K562 (cell line): ENCODE data around the gene PLXNB3. TPM values are rescaled to one million over a fixed set of nuclear protein-coding genes. Genes with fewer than 3 reads are reported as not detected.

Experiments used
- ATAC-seq: fragments of 200-7000 bp; cut with Tn5 transposase; 3 replicates; pipeline ENCODE4 v1.9.1; 2020; ENCODE audit warnings: moderate library complexity
- BruUV-seq: library from RNA; stranded (reverse); fragments of 400-500 nt; replicated peaks from 2 replicates; lab custom pipeline; 2021; lab: Mats Ljungman, UMichigan
- CTCF ChIA-PET: fragments of 300-600 bp; formaldehyde crosslinking; extraction: SDS; loops from one replicate; lab custom pipeline; 2021; ENCODE audit warnings: low intra/inter-chr PET ratio; lab: Yijun Ruan, JAX
- POLR2A ChIA-PET: fragments of 300-600, 350-650 bp; sonication (Branson Sonifier 250); formaldehyde crosslinking; extraction: SDS; loops from one replicate; lab custom pipeline; 2021; ENCODE audit warnings: antibody characterized with exemption, inconsistent platforms; lab: Yijun Ruan, JAX
- DNase-seq, 4 experiments: peaks; one replicate each; pipeline versions ENCODE4 v3.0.0 to v3.0.0-alpha.2; 2011 to 2018; ENCODE audit warnings: low spot score in 3 of 4, mixed read lengths in 3 of 4; ENCODE audit errors: extremely low read depth in 1 of 4
- FAIRE-seq: peaks from 2 replicates; lab custom pipeline; 2011; peaks lifted over from hg19 to GRCh38; lab: Jason Lieb, UNC
- H2AFZ ChIP-seq: 2 replicates; pipeline ENCODE4 v1.6.0; 2011; ENCODE audit warnings: low read depth, low read length, control low read depth, inconsistent platforms
- H3K27ac ChIP-seq: fragments of 200-600 bp; 3 replicates; pipeline ENCODE4 v1.8.0; 2011; ENCODE audit warnings: low read depth, mild to moderate bottlenecking, control low read depth, inconsistent platforms, low read length, moderate library complexity, mixed read lengths; ENCODE audit errors: extremely low read depth
- H3K27me3 ChIP-seq, 2 experiments: fragments of 300-600 bp in 1 of 2; 2 replicates in 1 of 2; 3 replicates in 1 of 2; pipeline versions ENCODE4 v1.6.0 to v1.8.0; 2011; ENCODE audit warnings: inconsistent platforms in 2 of 2, low read length in 2 of 2, mild to moderate bottlenecking in 1 of 2, mixed read lengths in 1 of 2, moderate library complexity in 1 of 2; ENCODE audit not compliant: control insufficient read depth in 2 of 2, insufficient read depth in 2 of 2
- H3K36me3 ChIP-seq: fragments of 300-600 bp; 3 replicates; pipeline ENCODE4 v1.8.0; 2011; ENCODE audit warnings: mild to moderate bottlenecking, low read length, inconsistent platforms; ENCODE audit not compliant: control insufficient read depth, insufficient read depth
- H3K4me1 ChIP-seq, 2 experiments: fragments of 200-600 bp in 1 of 2; replicated peaks in 1 of 2; 2 replicates in 1 of 2; 3 replicates in 1 of 2; pipeline versions ENCODE4 v1.5.1 to v1.8.0; 2011; ENCODE audit warnings: inconsistent platforms in 2 of 2, low read length in 2 of 2, mild to moderate bottlenecking in 1 of 2, mixed read lengths in 1 of 2, moderate library complexity in 1 of 2; ENCODE audit not compliant: control insufficient read depth in 2 of 2, insufficient read depth in 2 of 2
- H3K4me2 ChIP-seq: 2 replicates; pipeline ENCODE4 v1.6.1; 2011; ENCODE audit warnings: low read length, control low read depth, inconsistent platforms, mixed read lengths; ENCODE audit not compliant: insufficient read depth
- H3K4me3 ChIP-seq: fragments of 200-600 bp; sonication (generic), shearing (Covaris generic); 2 replicates; pipeline ENCODE4 v1.5.1; 2016; ENCODE audit warnings: control low read depth, inconsistent platforms
- H3K79me2 ChIP-seq: fragments of 200-600 bp; 3 replicates; pipeline ENCODE4 v1.8.0; 2011; ENCODE audit warnings: low read length, inconsistent platforms; ENCODE audit not compliant: control insufficient read depth, insufficient read depth
- H3K9ac ChIP-seq, 2 experiments: 2 replicates each; pipeline versions ENCODE4 v1.6.0 to v1.6.1; 2011; ENCODE audit warnings: low read depth in 2 of 2, low read length in 2 of 2, control low read depth in 1 of 2, inconsistent platforms in 1 of 2, mild to moderate bottlenecking in 1 of 2, mixed read lengths in 1 of 2; ENCODE audit not compliant: insufficient read depth in 1 of 2
- H3K9me1 ChIP-seq: one replicate; pipeline ENCODE4 v1.6.0; 2011; ENCODE audit warnings: inconsistent platforms, mild to moderate bottlenecking, low read length, moderate library complexity; ENCODE audit not compliant: control insufficient read depth, insufficient read depth
- H3K9me3 ChIP-seq: replicated peaks from 2 replicates; pipeline ENCODE4 v1.5.1; 2011; ENCODE audit warnings: low read depth, low read length, inconsistent platforms; ENCODE audit not compliant: control insufficient read depth, insufficient read depth
- H4K20me1 ChIP-seq: replicated peaks from 2 replicates; pipeline ENCODE4 v1.6.1; 2011; ENCODE audit warnings: low read length, inconsistent platforms, mixed read lengths; ENCODE audit not compliant: control insufficient read depth, insufficient read depth
- CREB3L1 ChIP-seq: fragments of 450-650 bp; IDR thresholded peaks from 2 replicates; pipeline ENCODE4 v1.6.1; 2014; ENCODE audit warnings: low read depth, mild to moderate bottlenecking, moderate library complexity, borderline replicate concordance
- CXXC5 ChIP-seq: fragments of 250-450 bp; sonication (Bioruptor Pico); IDR thresholded peaks from 2 replicates; pipeline ENCODE4 v1.8.0; 2022; ENCODE audit warnings: inconsistent platforms, mild to moderate bottlenecking, moderate library complexity
- ESRRA ChIP-seq: fragments of 450-650 bp; IDR thresholded peaks from 2 replicates; pipeline ENCODE4 v1.6.1; 2014; ENCODE audit warnings: low read depth, mild to moderate bottlenecking, moderate library complexity, borderline replicate concordance
- MYC ChIP-seq, 2 experiments: fragments of 250-450 bp in 1 of 2; sonication (Bioruptor Pico) in 1 of 2; IDR thresholded peaks; 2 replicates each; pipeline versions ENCODE4 v1.5.1 to v1.6.1; 2012 to 2021; ENCODE audit warnings: low read depth in 2 of 2, borderline replicate concordance in 1 of 2, improper control_type of control experiment in 1 of 2, low read length in 1 of 2, mild to moderate bottlenecking in 1 of 2, moderate library complexity in 1 of 2
- NR2C1 ChIP-seq, 2 experiments: fragments of 450-650 bp; IDR thresholded peaks; 2 replicates each; pipeline ENCODE4 v1.6.1; 2017; ENCODE audit warnings: mild to moderate bottlenecking in 2 of 2, antibody characterized with exemption in 1 of 2, inconsistent platforms in 1 of 2, missing compliant biosample characterization in 1 of 2, missing genetic modification characterization in 1 of 2
- NR2C2 ChIP-seq, 2 experiments: fragments of 200-800 bp in 1 of 2; sonication (Bioruptor generic) in 1 of 2; sonication (generic) in 1 of 2; formaldehyde crosslinking in 1 of 2; IDR thresholded peaks; 2 replicates each; pipeline versions ENCODE4 v1.6.1 to v1.8.0; 2016 to 2022; ENCODE audit warnings: mild to moderate bottlenecking in 1 of 2, missing compliant biosample characterization in 1 of 2, missing genetic modification characterization in 1 of 2, missing genetic modification reagents in 1 of 2
- SIN3A ChIP-seq, 2 experiments: fragments of 150-350 bp in 1 of 2; IDR thresholded peaks; 2 replicates each; pipeline ENCODE4 v1.6.1; 2011 to 2016; ENCODE audit warnings: borderline replicate concordance in 2 of 2, low read depth in 2 of 2, low read length in 2 of 2, mild to moderate bottlenecking in 2 of 2, moderate library complexity in 2 of 2; ENCODE audit not compliant: control insufficient read depth in 1 of 2
- YY1 ChIP-seq, 3 experiments: IDR thresholded peaks; 2 replicates each; pipeline ENCODE4 v1.6.1; 2011; ENCODE audit warnings: low read length in 2 of 3, mild to moderate bottlenecking in 2 of 3, moderate library complexity in 2 of 3, borderline replicate concordance in 1 of 3, control low read depth in 1 of 3, low read depth in 1 of 3; ENCODE audit not compliant: insufficient read depth in 3 of 3, insufficient replicate concordance in 2 of 3, control insufficient read depth in 1 of 3, insufficient read length in 1 of 3; ENCODE audit errors: extremely low read depth in 1 of 3
- ZFX ChIP-seq: sonication (generic); formaldehyde crosslinking; IDR thresholded peaks from 2 replicates; pipeline ENCODE4 v1.8.0; 2022; ENCODE audit warnings: mild to moderate bottlenecking, missing genetic modification reagents, moderate library complexity
- ZNF584 ChIP-seq: fragments of 200-800 bp; sonication (Bioruptor generic); IDR thresholded peaks from 2 replicates; pipeline ENCODE4 v1.6.1; 2016; ENCODE audit warnings: low read depth, mild to moderate bottlenecking, missing genetic modification characterization, missing compliant biosample characterization
- WGBS: fragments of 100-300 bp; shearing (Covaris generic); methylation state at CpG from one replicate; pipeline ENCODE4 v1.1.6; 2016; ENCODE audit warnings: low coverage, mixed read lengths; ENCODE audit not compliant: insufficient coverage; ENCODE audit errors: missing lambda C conversion rate; 5-methylcytosine and 5-hydroxymethylcytosine counted together
- in situ Hi-C: fragments of 300-500 bp; cut with MboI; formaldehyde crosslinking; loops from 4 replicates; pipeline ENCODE4 v1.15.0; 2018; ENCODE audit warnings: inconsistent platforms, mixed read lengths
- intact Hi-C: fragments of 100-400 bp; cut with micrococcal nuclease; formaldehyde crosslinking; loops from 2 replicates; pipeline ENCODE4 v1.14.2; 2022
- polyA plus RNA-seq, 8 experiments: library from polyadenylated mRNA; depleted of rRNA in 4 of 8; stranded (reverse) in 5 of 8; unstranded in 3 of 8; fragments of >200 nt; fragmentation: Nextera tagmentation in 2 of 8; fragmentation: Illumina TruSeq in 1 of 8; extraction: Ambion mirVana in 2 of 8; extraction: Trizol in 1 of 8; gene quantifications; 2 replicates each; pipeline versions ENCODE4 v1.2.1 to v1.2.3, GENCODE V29; 2011 to 2014; ENCODE audit warnings: inconsistent platforms in 1 of 8, missing spikeins in 1 of 8
- total RNA-seq, 7 experiments: library from RNA; depleted of rRNA in 6 of 7; stranded (reverse); fragments of >200 nt in 6 of 7; fragmentation: Illumina TruSeq in 2 of 7; extraction: Trizol in 2 of 7; gene quantifications; 2 replicates each; pipeline versions ENCODE4 v1.2.1 to v1.2.3, GENCODE V29; 2011 to 2021; ENCODE audit warnings: low replicate concordance in 1 of 7

PLXNB3 gene
- total and polyA plus RNA-seq, 9 of the 15 experiments (the other 6 are each of a cell fraction or from before 2014, with no cell fraction given) = 0.22 to 2.0 (median 1.4) TPM; not detected in 2

- ATAC-seq (peak; percentile 31), FAIRE-seq (no peak), DNase-seq (peak in 3 of 4 experiments; percentile 24 to 65 (median 28))
- no peak for TF ChIP-seq ZFX (CRISPR knock-in tag)
- TF ChIP-seq SIN3A (IDR thresholded peaks at IDR 0.05; ENCODE audit: borderline replicate concordance in 2 of 2, control insufficient read depth in 1 of 2, low read depth in 2 of 2, low read length in 2 of 2) = peak in 1 of 2 experiments; percentile 11; a peak in 1 of 4 replicates
- TF ChIP-seq YY1 (IDR thresholded peaks at IDR 0.05; ENCODE audit: borderline replicate concordance in 1 of 3, control insufficient read depth in 1 of 3, extremely low read depth in 1 of 3, insufficient read depth in 3 of 3, insufficient read length in 1 of 3, insufficient replicate concordance in 2 of 3, low read depth in 1 of 3, low read length in 2 of 3) = peak in 1 of 3 experiments; percentile 32
- TF ChIP-seq NR2C1 (IDR thresholded peaks at IDR 0.05) = peak; percentile 67
- TF ChIP-seq NR2C1 (tag; IDR thresholded peaks at IDR 0.05) = peak; percentile 75
- peak; percentile 53; the same call in 1 of the 2 replicates for TF ChIP-seq CREB3L1
- TF ChIP-seq ZNF584 (CRISPR knock-in tag) = no peak
- TF ChIP-seq MYC (IDR thresholded peaks at IDR 0.05; ENCODE audit: low read depth, low read length) = no peak
- TF ChIP-seq MYC (CRISPR knock-in tag; IDR thresholded peaks at IDR 0.05; ENCODE audit: borderline replicate concordance, low read depth) = no peak
- TF ChIP-seq ESRRA = peak; percentile 56; the same call in 1 of the 2 replicates
- TF ChIP-seq NR2C2 (CRISPR knock-in tag; IDR thresholded peaks at IDR 0.05) = no peak
- TF ChIP-seq NR2C2 (tag; IDR thresholded peaks at IDR 0.05) = peak; percentile 80
- no peak for TF ChIP-seq CXXC5
- no TSS peak for BruUV-seq
- Histone ChIP-seq H3K4me3 (peak overlapping the region; percentile 78), H2AFZ (peak overlapping the region; percentile 98; the same call in 1 of the 2 replicates), H3K4me1 (peaks cover 33 to 68% of the 10 kb centered on the region in 2 experiments), H3K9me1 (peaks cover 3% of the 10 kb centered on the region), H3K9me3 (no peaks in the 10 kb centered on the region), H3K27ac (peak overlapping the region; percentile 96), H3K9ac (peak overlapping the region; percentile 93 to 100), H3K79me2 (peaks cover 61% of the 10 kb centered on the region), H4K20me1 (no peaks in the 10 kb centered on the region; the same call in 1 of the 2 replicates), H3K36me3 (peaks cover 66% of the 10 kb centered on the region; the same call in 2 of the 3 replicates), H3K27me3 (no peaks in the 10 kb centered on the region), H3K4me2 (peak overlapping the region; percentile 90)
- ChIA-PET CTCF (no interaction called here), POLR2A (interaction anchor here (0.5 to 1.5 kb wide), 4 partner anchors 9 to 85 kb away, joined by 3 read pairs; no protein-coding TSS in a partner anchor)
- intact Hi-C loops = no loop called here
- in situ Hi-C loops = no loop called here
- 0% methylated on average over 4 of the region's 7 CpGs for WGBS
Measured at GRCh38 chrX:153793291-153793690, 29.2 kb downstream of the PLXNB3 start.
